Glutamatergic neuron (in vitro differentiated cells): Measurements from ENCODE around the gene EEF2. TPM values are rescaled to one million over a fixed set of nuclear protein-coding genes. Genes with fewer than 3 reads are reported as not detected.

Source experiments
- DNase-seq: peaks from one replicate; pipeline ENCODE4 v3.0.0; 2022
- H3K27ac Mint-ChIP-seq: one replicate; pipeline ENCODE4 v1.8.0; 2020; ENCODE audit warnings: mild to moderate bottlenecking, mixed read lengths, inconsistent platforms; ENCODE audit not compliant: unreplicated experiment
- H3K27me3 Mint-ChIP-seq: one replicate; pipeline ENCODE4 v1.8.0; 2020; ENCODE audit warnings: mild to moderate bottlenecking, moderate library complexity, mixed read lengths, inconsistent platforms; ENCODE audit not compliant: unreplicated experiment
- H3K36me3 Mint-ChIP-seq: one replicate; pipeline ENCODE4 v1.8.0; 2020; ENCODE audit warnings: mild to moderate bottlenecking, mixed read lengths, inconsistent platforms; ENCODE audit not compliant: unreplicated experiment
- H3K4me1 Mint-ChIP-seq: one replicate; pipeline ENCODE4 v1.8.0; 2020; ENCODE audit warnings: mild to moderate bottlenecking, low read depth, mixed read lengths, inconsistent platforms; ENCODE audit not compliant: unreplicated experiment
- H3K4me3 Mint-ChIP-seq: one replicate; pipeline ENCODE4 v1.8.0; 2020; ENCODE audit warnings: mild to moderate bottlenecking, mixed read lengths, inconsistent platforms; ENCODE audit not compliant: unreplicated experiment
- H3K9me3 Mint-ChIP-seq: one replicate; pipeline ENCODE4 v1.8.0; 2020; ENCODE audit warnings: mild to moderate bottlenecking, moderate library complexity, mixed read lengths, inconsistent platforms; ENCODE audit not compliant: unreplicated experiment
- total RNA-seq: library from RNA; stranded (reverse); fragmentation: NEBNext Ultra II Directional; extraction: Animal tissue kit (Norgen Biotek cat#: 25700); gene quantifications from one replicate; pipeline ENCODE4 v1.2.1, GENCODE V29; 2021; ENCODE audit not compliant: unreplicated experiment
- TF ChIP-seq, protein P1 (sequence below): fragments of 200-600 bp; sonication (generic); IDR thresholded peaks from one replicate; pipeline ENCODE4 v1.5.0; 2021; ENCODE audit not compliant: partially characterized antibody, unreplicated experiment

EEF2 gene
- total RNA-seq, 1 donor from 2014 or later: 2,255 TPM

DNA sequence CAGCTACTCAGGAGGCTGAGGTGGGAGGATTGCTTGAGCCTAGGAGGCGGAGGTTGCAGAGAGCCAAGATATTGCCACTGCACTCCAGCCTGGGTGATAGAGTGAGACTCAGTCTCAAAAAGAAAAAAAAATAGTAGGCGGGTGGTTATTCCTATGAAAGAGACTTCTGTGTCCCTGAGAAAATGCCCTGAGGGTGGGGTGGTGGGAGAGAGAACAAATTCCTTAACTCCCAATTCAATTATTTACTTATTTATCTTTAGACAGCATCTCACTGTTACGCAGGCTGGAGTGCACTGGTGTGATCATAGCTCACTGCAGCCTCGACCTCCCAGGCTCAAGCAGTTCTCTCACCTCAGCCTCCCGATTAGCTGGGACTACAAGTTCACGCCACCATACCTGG lies 10.3 kb upstream of the EEF2 start:
- Mint-ChIP-seq H3K9me3 (peaks cover 9% of the 10 kb centered on the region), H3K4me3 (no peak overlapping the region), H3K4me1 (peaks cover 9% of the 10 kb centered on the region), H3K27ac (no peak overlapping the region), H3K27me3 (no peaks in the 10 kb centered on the region), H3K36me3 (no peaks in the 10 kb centered on the region)
- TF ChIP-seq, protein P1, sequence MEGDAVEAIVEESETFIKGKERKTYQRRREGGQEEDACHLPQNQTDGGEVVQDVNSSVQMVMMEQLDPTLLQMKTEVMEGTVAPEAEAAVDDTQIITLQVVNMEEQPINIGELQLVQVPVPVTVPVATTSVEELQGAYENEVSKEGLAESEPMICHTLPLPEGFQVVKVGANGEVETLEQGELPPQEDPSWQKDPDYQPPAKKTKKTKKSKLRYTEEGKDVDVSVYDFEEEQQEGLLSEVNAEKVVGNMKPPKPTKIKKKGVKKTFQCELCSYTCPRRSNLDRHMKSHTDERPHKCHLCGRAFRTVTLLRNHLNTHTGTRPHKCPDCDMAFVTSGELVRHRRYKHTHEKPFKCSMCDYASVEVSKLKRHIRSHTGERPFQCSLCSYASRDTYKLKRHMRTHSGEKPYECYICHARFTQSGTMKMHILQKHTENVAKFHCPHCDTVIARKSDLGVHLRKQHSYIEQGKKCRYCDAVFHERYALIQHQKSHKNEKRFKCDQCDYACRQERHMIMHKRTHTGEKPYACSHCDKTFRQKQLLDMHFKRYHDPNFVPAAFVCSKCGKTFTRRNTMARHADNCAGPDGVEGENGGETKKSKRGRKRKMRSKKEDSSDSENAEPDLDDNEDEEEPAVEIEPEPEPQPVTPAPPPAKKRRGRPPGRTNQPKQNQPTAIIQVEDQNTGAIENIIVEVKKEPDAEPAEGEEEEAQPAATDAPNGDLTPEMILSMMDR: no peak
- no peak for DNase-seq

DNA sequence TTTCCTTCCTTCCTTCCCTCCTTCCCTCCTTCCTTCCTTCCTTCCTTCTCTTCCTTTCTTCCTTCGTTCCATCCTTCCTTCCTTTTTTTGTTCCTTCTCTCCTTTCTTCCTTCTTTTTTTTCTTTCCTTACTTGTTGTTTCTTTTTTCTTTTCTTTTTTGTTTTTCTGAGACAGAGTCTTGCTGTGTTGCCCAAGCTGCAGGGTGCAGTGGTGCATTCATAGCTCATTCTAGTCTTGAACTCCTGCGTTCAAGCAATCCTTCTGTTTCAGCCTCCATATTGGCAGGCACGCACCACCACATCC lies 5.5 kb upstream of the EEF2 start:
- Mint-ChIP-seq H3K9me3 (peaks cover 6% of the 10 kb centered on the region), H3K4me3 (peak overlapping the region; percentile 73), H3K36me3 (no peaks in the 10 kb centered on the region), H3K4me1 (peaks cover 8% of the 10 kb centered on the region), H3K27me3 (peaks cover 3% of the 10 kb centered on the region), H3K27ac (peak overlapping the region; percentile 73)
- TF ChIP-seq, protein P1: no peak
- no peak for DNase-seq

DNA sequence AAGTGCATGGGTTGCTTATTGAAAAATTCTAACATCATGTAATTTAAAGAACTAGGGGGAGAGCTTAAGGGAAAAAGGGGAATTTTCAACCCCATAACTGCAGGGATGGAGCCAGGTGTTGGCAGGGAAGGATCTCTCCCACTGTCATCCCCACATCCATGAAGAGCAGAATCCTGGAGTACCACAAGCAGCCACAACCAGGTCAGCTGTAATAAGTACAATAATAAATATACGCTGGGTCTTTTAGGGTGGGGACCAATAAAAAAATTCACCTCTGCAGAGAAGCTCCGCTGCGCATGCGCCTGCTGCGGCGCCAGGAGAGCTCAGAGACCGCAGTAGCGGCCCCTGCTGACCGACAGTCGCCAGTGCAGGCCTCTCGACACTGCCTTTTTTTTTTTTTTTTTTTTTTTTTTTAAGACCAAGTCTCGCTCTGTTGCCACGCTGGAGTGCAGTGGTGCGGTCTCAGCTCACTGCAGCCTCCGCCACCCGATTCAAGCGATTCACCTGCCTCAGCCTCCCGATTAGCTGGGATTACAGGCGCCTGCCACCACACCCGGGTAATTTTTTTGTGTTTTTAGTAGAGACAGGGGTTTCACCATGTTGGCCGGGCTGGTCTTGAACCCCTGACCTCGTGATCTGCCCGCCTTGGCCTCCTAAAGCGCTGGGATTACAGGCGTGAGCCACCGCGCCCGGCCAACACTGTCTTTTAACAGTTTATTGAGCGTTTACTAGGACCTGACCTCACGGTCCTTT lies 2.5 kb upstream of the EEF2 start:
- H3K27ac Mint-ChIP-seq: peak overlapping the region; percentile 38
- no peaks in the 10 kb centered on the region for H3K36me3 Mint-ChIP-seq
- peak overlapping the region; percentile 58 for H3K4me3 Mint-ChIP-seq
- H3K9me3 Mint-ChIP-seq: peaks cover 22% of the 10 kb centered on the region
- peaks cover 7% of the 10 kb centered on the region for H3K27me3 Mint-ChIP-seq
- TF ChIP-seq, protein P1: peak; percentile 88
- DNase-seq: peak; percentile 85
- peaks cover 18% of the 10 kb centered on the region for H3K4me1 Mint-ChIP-seq

DNA sequence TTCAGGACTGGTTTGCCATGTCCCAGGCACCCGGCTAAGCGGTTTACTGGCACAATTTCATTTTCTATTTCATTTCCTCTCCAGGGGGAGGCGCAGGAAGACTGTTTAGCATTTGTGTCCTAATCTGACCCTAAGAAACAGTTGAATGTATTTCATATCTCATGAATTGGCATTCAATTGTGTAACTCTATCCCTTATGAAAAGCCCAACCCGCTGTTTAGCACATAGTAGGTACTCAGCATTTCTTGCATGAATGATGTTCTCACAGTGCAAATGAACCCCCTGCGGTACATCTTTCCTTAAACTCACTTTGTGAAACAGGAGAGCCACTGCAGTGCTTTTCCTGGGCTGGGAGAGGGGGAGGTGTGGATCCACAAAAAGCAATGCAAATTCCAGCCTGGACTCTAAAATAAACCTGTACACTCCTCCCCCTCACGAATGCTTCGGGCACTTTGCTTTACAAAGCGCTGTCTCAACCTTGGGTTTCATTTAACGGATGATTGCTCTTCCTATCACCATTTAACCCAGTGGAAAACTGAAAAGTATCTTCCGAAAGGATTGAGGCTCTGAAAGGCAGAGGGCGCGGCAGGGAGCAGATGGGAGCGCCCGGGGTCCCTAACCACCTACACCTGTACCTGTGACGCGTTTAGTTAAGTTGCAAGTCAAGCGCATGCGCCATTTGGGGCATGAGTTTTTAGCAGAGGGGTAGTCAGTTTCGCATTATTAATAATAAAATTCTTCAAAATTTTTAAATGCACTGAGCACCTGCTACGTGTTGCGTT lies 1.2 kb upstream of the EEF2 start:
- H3K36me3 Mint-ChIP-seq: no peaks in the 10 kb centered on the region
- H3K4me1 Mint-ChIP-seq: peaks cover 18% of the 10 kb centered on the region
- H3K4me3 Mint-ChIP-seq: peak overlapping the region; percentile 98
- H3K9me3 Mint-ChIP-seq: peaks cover 22% of the 10 kb centered on the region
- peak overlapping the region; percentile 56 for H3K27ac Mint-ChIP-seq
- peaks cover 8% of the 10 kb centered on the region for H3K27me3 Mint-ChIP-seq
- TF ChIP-seq, protein P1: no peak
- DNase-seq: no peak
